Astrocyte (in vitro differentiated cells and primary cell): ENCODE data around the gene SLC17A2.

Experiments used
- EZH2 ChIP-seq: IDR thresholded peaks from 2 replicates; pipeline ENCODE4 v1.6.1; 2012; ENCODE audit warnings: mild to moderate bottlenecking, low read length, inconsistent platforms; ENCODE audit not compliant: insufficient read depth
- TF ChIP-seq, protein P1 (sequence below): IDR thresholded peaks from 2 replicates; pipeline ENCODE4 v1.5.1; 2011; ENCODE audit warnings: low read depth, mild to moderate bottlenecking, inconsistent platforms, low read length, moderate library complexity; ENCODE audit not compliant: insufficient read depth

GRCh38 chr6:25972902-25973301 is 42.4 kb upstream of the SLC17A2 start:
- TF ChIP-seq, protein P1, sequence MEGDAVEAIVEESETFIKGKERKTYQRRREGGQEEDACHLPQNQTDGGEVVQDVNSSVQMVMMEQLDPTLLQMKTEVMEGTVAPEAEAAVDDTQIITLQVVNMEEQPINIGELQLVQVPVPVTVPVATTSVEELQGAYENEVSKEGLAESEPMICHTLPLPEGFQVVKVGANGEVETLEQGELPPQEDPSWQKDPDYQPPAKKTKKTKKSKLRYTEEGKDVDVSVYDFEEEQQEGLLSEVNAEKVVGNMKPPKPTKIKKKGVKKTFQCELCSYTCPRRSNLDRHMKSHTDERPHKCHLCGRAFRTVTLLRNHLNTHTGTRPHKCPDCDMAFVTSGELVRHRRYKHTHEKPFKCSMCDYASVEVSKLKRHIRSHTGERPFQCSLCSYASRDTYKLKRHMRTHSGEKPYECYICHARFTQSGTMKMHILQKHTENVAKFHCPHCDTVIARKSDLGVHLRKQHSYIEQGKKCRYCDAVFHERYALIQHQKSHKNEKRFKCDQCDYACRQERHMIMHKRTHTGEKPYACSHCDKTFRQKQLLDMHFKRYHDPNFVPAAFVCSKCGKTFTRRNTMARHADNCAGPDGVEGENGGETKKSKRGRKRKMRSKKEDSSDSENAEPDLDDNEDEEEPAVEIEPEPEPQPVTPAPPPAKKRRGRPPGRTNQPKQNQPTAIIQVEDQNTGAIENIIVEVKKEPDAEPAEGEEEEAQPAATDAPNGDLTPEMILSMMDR, result no peak
- no peak for TF ChIP-seq EZH2
